ENCODE results near the gene TMEM266.

Gene TMEM266

GRCh38 chr15:76127169-76127568 is 67.4 kb downstream of the TMEM266 start:
- no peak for TF ChIP-seq POLR2AphosphoS5 (IDR thresholded peaks at IDR 0.05; ENCODE audit: borderline replicate concordance, low read depth, low read length)
- no peak for TF ChIP-seq FOXP2 (optimal IDR thresholded peaks at IDR 0.05; ENCODE audit: control extremely low read depth, extremely low read length, insufficient read depth)
- no peak for TF ChIP-seq EZH2 (IDR thresholded peaks at IDR 0.05)
- H3K27ac ChIP-seq: no peak overlapping the region
- H3K9me3 ChIP-seq (ENCODE audit: low read depth, low read length): no peaks in the 10 kb centered on the region
- no peak for DNase-seq (ENCODE audit: low read depth, low spot score)
- H3K36me3 ChIP-seq (ENCODE audit: insufficient read depth, low read length): no peaks in the 10 kb centered on the region
- H3K4me3 ChIP-seq: no peak overlapping the region
- H3K9ac ChIP-seq (ENCODE audit: insufficient read length): no peak overlapping the region

GRCh38 chr15:76127880-76128279 is 68.1 kb downstream of the TMEM266 start:
- H3K4me3 ChIP-seq: no peak overlapping the region
- no peak overlapping the region for H3K27ac ChIP-seq
- no peak for DNase-seq (ENCODE audit: low read depth, low spot score)
- no peaks in the 10 kb centered on the region for H3K9me3 ChIP-seq (ENCODE audit: low read depth, low read length)
- H3K36me3 ChIP-seq (ENCODE audit: insufficient read depth, low read length): no peaks in the 10 kb centered on the region
- H3K9ac ChIP-seq (ENCODE audit: insufficient read length): no peak overlapping the region
- no peak for TF ChIP-seq POLR2AphosphoS5 (IDR thresholded peaks at IDR 0.05; ENCODE audit: borderline replicate concordance, low read depth, low read length)
- TF ChIP-seq FOXP2 (optimal IDR thresholded peaks at IDR 0.05; ENCODE audit: control extremely low read depth, extremely low read length, insufficient read depth): no peak
- no peak for TF ChIP-seq EZH2 (IDR thresholded peaks at IDR 0.05)

DNA sequence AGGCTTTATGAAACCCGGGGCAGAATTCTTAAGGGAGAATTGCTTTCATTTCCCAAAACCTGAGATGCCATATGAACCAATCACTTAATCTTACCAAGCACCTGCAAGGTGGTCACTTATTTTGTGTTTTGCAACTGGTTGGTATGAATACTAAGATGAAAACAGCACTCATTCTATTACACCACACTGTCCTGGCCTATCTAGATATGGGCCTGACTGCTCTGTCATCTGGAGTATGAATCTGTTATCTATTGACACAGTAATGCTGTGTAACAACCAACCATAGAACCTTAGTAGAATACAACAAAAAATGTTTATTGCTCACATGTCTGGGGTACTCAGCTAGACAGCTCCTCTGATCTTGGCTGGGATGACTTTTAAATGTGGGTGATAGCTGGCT is 74.8 kb downstream of the TMEM266 start:
- TF ChIP-seq FOXP2 (optimal IDR thresholded peaks at IDR 0.05; ENCODE audit: control extremely low read depth, extremely low read length, insufficient read depth): no peak
- no peak for TF ChIP-seq EZH2 (IDR thresholded peaks at IDR 0.05)
- no peak for TF ChIP-seq POLR2AphosphoS5 (IDR thresholded peaks at IDR 0.05; ENCODE audit: borderline replicate concordance, low read depth, low read length)
- Histone ChIP-seq H3K9me3 (ENCODE audit: low read depth, low read length) (no peaks in the 10 kb centered on the region), H3K9ac (ENCODE audit: insufficient read length) (no peak overlapping the region), H3K27ac (no peak overlapping the region), H3K4me3 (no peak overlapping the region), H3K36me3 (ENCODE audit: insufficient read depth, low read length) (no peaks in the 10 kb centered on the region)
- DNase-seq (ENCODE audit: low read depth, low spot score): no peak

DNA sequence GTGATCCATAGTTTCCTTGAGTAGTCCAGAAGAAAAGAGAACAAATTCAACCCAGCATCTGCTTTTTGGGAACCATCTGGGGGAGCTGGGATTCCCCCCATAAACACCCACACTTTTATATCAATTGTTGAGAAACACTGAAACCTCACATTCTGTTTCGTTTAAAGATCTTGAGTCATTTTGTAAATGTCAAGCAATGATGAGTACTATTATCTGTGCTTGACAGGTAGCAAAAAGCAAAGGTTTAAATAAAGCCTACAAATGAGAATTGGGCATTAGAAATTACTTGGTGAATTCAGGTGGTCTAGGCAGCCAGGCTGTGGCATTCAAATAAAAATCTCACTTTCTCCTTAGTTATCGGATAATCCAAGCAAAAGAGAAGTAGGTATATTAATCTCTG is 75.7 kb downstream of the TMEM266 start:
- no peak overlapping the region for H3K4me3 ChIP-seq
- TF ChIP-seq FOXP2 (optimal IDR thresholded peaks at IDR 0.05; ENCODE audit: control extremely low read depth, extremely low read length, insufficient read depth): no peak
- TF ChIP-seq EZH2 (IDR thresholded peaks at IDR 0.05): no peak
- no peak for TF ChIP-seq POLR2AphosphoS5 (IDR thresholded peaks at IDR 0.05; ENCODE audit: borderline replicate concordance, low read depth, low read length)
- H3K9me3 ChIP-seq (ENCODE audit: low read depth, low read length): no peaks in the 10 kb centered on the region

DNA sequence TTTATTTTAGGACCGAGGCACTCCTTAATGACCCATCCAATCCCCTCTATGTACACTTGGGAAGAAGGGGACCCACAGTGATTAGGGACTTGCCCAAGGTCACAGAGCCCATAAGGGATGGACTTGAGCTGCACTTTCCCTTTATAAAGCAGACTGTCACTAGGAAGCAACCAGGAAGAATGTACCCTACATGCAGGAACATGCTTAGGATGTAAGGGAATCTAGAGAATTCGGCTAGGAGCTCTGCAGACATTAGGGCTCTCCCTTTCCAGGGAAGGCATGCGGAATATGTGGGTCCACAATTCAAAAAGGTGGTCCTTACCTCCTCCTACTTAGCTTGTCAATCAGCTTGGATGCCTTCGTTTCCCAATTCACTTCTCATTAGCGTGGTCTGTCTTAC is 78.7 kb downstream of the TMEM266 start:
- Histone ChIP-seq H3K4me3 (no peak overlapping the region), H3K9ac (ENCODE audit: insufficient read length) (no peak overlapping the region), H3K27ac (no peak overlapping the region), H3K9me3 (ENCODE audit: low read depth, low read length) (no peaks in the 10 kb centered on the region), H3K36me3 (ENCODE audit: insufficient read depth, low read length) (no peaks in the 10 kb centered on the region)
- TF ChIP-seq POLR2AphosphoS5 (IDR thresholded peaks at IDR 0.05; ENCODE audit: borderline replicate concordance, low read depth, low read length): no peak
- TF ChIP-seq FOXP2 (optimal IDR thresholded peaks at IDR 0.05; ENCODE audit: control extremely low read depth, extremely low read length, insufficient read depth): no peak
- no peak for TF ChIP-seq EZH2 (IDR thresholded peaks at IDR 0.05)
- no peak for DNase-seq (ENCODE audit: low read depth, low spot score)

More for the DNA sequence above, 75.7 kb downstream of the TMEM266 start:
- H3K9ac ChIP-seq (ENCODE audit: insufficient read length): no peak overlapping the region
- no peak for DNase-seq (ENCODE audit: low read depth, low spot score)
- no peak overlapping the region for H3K27ac ChIP-seq
- H3K36me3 ChIP-seq (ENCODE audit: insufficient read depth, low read length): no peaks in the 10 kb centered on the region

- Histone ChIP-seq H3K9ac (ENCODE audit: insufficient read length) (peak overlapping the region; percentile 26), H3K4me3 (peak overlapping the region; percentile 57), H3K9me3 (ENCODE audit: low read depth, low read length) (no peaks in the 10 kb centered on the region), H3K36me3 (ENCODE audit: insufficient read depth, low read length) (no peaks in the 10 kb centered on the region), H3K27ac (no peak overlapping the region)
- DNase-seq (ENCODE audit: low read depth, low spot score): peak; percentile 44
- no peak for TF ChIP-seq EZH2 (IDR thresholded peaks at IDR 0.05)
- TF ChIP-seq POLR2AphosphoS5 (IDR thresholded peaks at IDR 0.05; ENCODE audit: borderline replicate concordance, low read depth, low read length): no peak
- TF ChIP-seq FOXP2 (optimal IDR thresholded peaks at IDR 0.05; ENCODE audit: control extremely low read depth, extremely low read length, insufficient read depth): no peak
These were observed 79.7 kb downstream of the TMEM266 start for GRCh38 chr15:76139368-76140073.

- Histone ChIP-seq H3K9ac (ENCODE audit: insufficient read length) (peak overlapping the region; percentile 26), H3K4me3 (peak overlapping the region; percentile 57), H3K9me3 (ENCODE audit: low read depth, low read length) (no peaks in the 10 kb centered on the region), H3K36me3 (ENCODE audit: insufficient read depth, low read length) (no peaks in the 10 kb centered on the region), H3K27ac (no peak overlapping the region)
- no peak for DNase-seq (ENCODE audit: low read depth, low spot score)
- no peak for TF ChIP-seq FOXP2 (optimal IDR thresholded peaks at IDR 0.05; ENCODE audit: control extremely low read depth, extremely low read length, insufficient read depth)
- TF ChIP-seq EZH2 (IDR thresholded peaks at IDR 0.05): no peak
- TF ChIP-seq POLR2AphosphoS5 (IDR thresholded peaks at IDR 0.05; ENCODE audit: borderline replicate concordance, low read depth, low read length): no peak
These were observed 80.3 kb downstream of the TMEM266 start for GRCh38 chr15:76140074-76140464.

- H3K4me3 ChIP-seq: no peak overlapping the region
- DNase-seq (ENCODE audit: low read depth, low spot score): no peak
- H3K9me3 ChIP-seq (ENCODE audit: low read depth, low read length): no peaks in the 10 kb centered on the region
- no peak overlapping the region for H3K9ac ChIP-seq (ENCODE audit: insufficient read length)
- TF ChIP-seq POLR2AphosphoS5 (IDR thresholded peaks at IDR 0.05; ENCODE audit: borderline replicate concordance, low read depth, low read length) (no peak), FOXP2 (optimal IDR thresholded peaks at IDR 0.05; ENCODE audit: control extremely low read depth, extremely low read length, insufficient read depth) (no peak), EZH2 (IDR thresholded peaks at IDR 0.05) (no peak)
- no peak overlapping the region for H3K27ac ChIP-seq
- H3K36me3 ChIP-seq (ENCODE audit: insufficient read depth, low read length): no peaks in the 10 kb centered on the region
These were observed 87.0 kb downstream of the TMEM266 start for GRCh38 chr15:76146812-76147211.
